K562 (cell line): ENCODE measurements around the gene LENG8. TPM values are rescaled to one million over a fixed set of nuclear protein-coding genes. Genes with fewer than 3 reads are reported as not detected.

Experiments used
- CEBPG ChIP-seq, 3 experiments: fragments of 200-800 bp in 1 of 3; sonication (Bioruptor generic) in 1 of 3; sonication (generic) in 1 of 3; formaldehyde crosslinking in 1 of 3; IDR thresholded peaks in 2 of 3; conservative IDR thresholded peaks in 1 of 3; 2 replicates each; pipeline versions ENCODE4 v1.6.1 to v1.8.0; 2016 to 2022; ENCODE audit warnings: missing compliant biosample characterization in 2 of 3, missing genetic modification characterization in 2 of 3, mild to moderate bottlenecking in 1 of 3, missing genetic modification reagents in 1 of 3
- FOXM1 ChIP-seq, 2 experiments: fragments of 450-650 bp in 1 of 2; sonication (generic) in 1 of 2; formaldehyde crosslinking in 1 of 2; IDR thresholded peaks; 2 replicates each; pipeline versions ENCODE4 v1.6.1 to v1.9.0; 2017 to 2022; ENCODE audit warnings: low read depth in 2 of 2, mild to moderate bottlenecking in 2 of 2, missing genetic modification reagents in 1 of 2, moderate library complexity in 1 of 2
- FOXP1 ChIP-seq: sonication (generic); formaldehyde crosslinking; IDR thresholded peaks from 2 replicates; pipeline ENCODE4 v1.8.0; 2022; ENCODE audit warnings: mild to moderate bottlenecking, missing genetic modification reagents
- HMG20B ChIP-seq: fragments of 250-450 bp; sonication (Bioruptor Pico); IDR thresholded peaks from 2 replicates; pipeline ENCODE4 v1.5.0; 2021; ENCODE audit warnings: mild to moderate bottlenecking
- KAT2B ChIP-seq: IDR thresholded peaks from one replicate; pipeline ENCODE4 v1.6.1; 2012; ENCODE audit warnings: low read depth, mild to moderate bottlenecking, control low read depth, inconsistent platforms, low read length, moderate library complexity
- KLF1 ChIP-seq: fragments of 450-650 bp; IDR thresholded peaks from 2 replicates; pipeline ENCODE4 v1.6.1; 2016; ENCODE audit warnings: missing genetic modification characterization, missing compliant biosample characterization
- L3MBTL2 ChIP-seq: fragments of 450-650 bp; IDR thresholded peaks from 2 replicates; pipeline ENCODE4 v1.6.1; 2016; ENCODE audit warnings: mild to moderate bottlenecking, moderate library complexity
- NFE2L1 ChIP-seq: fragments of 450-650 bp; IDR thresholded peaks from 2 replicates; pipeline ENCODE4 v1.6.1; 2016; ENCODE audit warnings: missing genetic modification characterization, low read depth, mild to moderate bottlenecking, missing compliant biosample characterization, moderate library complexity, borderline replicate concordance
- PCBP2 ChIP-seq: fragments of 200-400 bp; formaldehyde crosslinking; IDR thresholded peaks from 2 replicates; pipeline ENCODE4 v1.6.1; 2018; ENCODE audit warnings: low read length, low read depth, mild to moderate bottlenecking, moderate library complexity; ENCODE audit not compliant: poor library complexity, severe bottlenecking
- ZNF699 ChIP-seq: fragments of 250-450 bp; sonication (Bioruptor Pico); IDR thresholded peaks from 2 replicates; pipeline ENCODE4 v1.8.0; 2021; ENCODE audit warnings: mild to moderate bottlenecking, moderate library complexity; ENCODE audit not compliant: insufficient replicate concordance
- polyA plus RNA-seq, 8 experiments: library from polyadenylated mRNA; depleted of rRNA in 4 of 8; stranded (reverse) in 5 of 8; unstranded in 3 of 8; fragments of >200 nt; fragmentation: Nextera tagmentation in 2 of 8; fragmentation: Illumina TruSeq in 1 of 8; extraction: Ambion mirVana in 2 of 8; extraction: Trizol in 1 of 8; gene quantifications; 2 replicates each; pipeline versions ENCODE4 v1.2.1 to v1.2.3, GENCODE V29; 2011 to 2014; ENCODE audit warnings: inconsistent platforms in 1 of 8, missing spikeins in 1 of 8
- total RNA-seq, 7 experiments: library from RNA; depleted of rRNA in 6 of 7; stranded (reverse); fragments of >200 nt in 6 of 7; fragmentation: Illumina TruSeq in 2 of 7; extraction: Trizol in 2 of 7; gene quantifications; 2 replicates each; pipeline versions ENCODE4 v1.2.1 to v1.2.3, GENCODE V29; 2011 to 2021; ENCODE audit warnings: low replicate concordance in 1 of 7
- TF ChIP-seq, protein P1 (sequence below): fragments of 450-650 bp; IDR thresholded peaks from 2 replicates; pipeline ENCODE4 v1.6.1; 2016; ENCODE audit warnings: mild to moderate bottlenecking, moderate library complexity
- TF ChIP-seq, protein P2 (sequence below), 2 experiments: fragments of 200-800 bp in 1 of 2; sonication (Bioruptor generic) in 1 of 2; sonication (generic) in 1 of 2; formaldehyde crosslinking in 1 of 2; IDR thresholded peaks in 1 of 2; conservative IDR thresholded peaks in 1 of 2; 2 replicates each; pipeline versions ENCODE4 v1.5.0 to v1.6.1; 2016 to 2020; ENCODE audit warnings: missing compliant biosample characterization in 1 of 2, missing genetic modification characterization in 1 of 2, missing genetic modification reagents in 1 of 2

The LENG8 gene
- total and polyA plus RNA-seq, 9 of the 15 experiments (the other 6 are each of a cell fraction or from before 2014, with no cell fraction given), result 0.74 to 146 (median 28.1) TPM

DNA sequence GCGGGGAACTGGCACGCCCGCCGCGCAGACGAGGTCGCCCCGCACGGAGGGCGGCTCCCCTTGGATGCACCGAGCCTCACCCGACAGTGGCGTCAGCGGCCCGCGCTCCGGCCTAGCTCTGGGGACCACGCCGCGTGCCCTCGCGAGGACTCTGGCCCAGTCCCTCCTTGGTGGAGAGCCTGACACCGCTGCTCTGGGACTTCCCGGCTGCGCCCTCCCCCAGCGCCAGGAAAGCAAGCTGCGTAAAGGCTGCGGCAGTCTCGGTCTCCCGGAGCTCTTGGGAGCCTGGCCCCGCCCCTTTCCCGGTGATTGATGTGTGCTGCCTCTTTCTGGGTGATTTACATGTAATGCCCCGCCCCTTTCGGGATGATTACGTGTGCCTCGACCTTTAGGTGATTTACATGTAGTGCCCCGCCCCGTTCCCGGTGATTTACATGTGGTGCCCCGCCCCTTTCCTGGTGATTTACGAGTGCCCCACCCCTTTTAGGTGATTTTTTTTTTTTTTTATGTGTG lies 14.6 kb downstream of the LENG8 start, which contains the start of gene LENG9 (continued):
- TF ChIP-seq, protein P1, sequence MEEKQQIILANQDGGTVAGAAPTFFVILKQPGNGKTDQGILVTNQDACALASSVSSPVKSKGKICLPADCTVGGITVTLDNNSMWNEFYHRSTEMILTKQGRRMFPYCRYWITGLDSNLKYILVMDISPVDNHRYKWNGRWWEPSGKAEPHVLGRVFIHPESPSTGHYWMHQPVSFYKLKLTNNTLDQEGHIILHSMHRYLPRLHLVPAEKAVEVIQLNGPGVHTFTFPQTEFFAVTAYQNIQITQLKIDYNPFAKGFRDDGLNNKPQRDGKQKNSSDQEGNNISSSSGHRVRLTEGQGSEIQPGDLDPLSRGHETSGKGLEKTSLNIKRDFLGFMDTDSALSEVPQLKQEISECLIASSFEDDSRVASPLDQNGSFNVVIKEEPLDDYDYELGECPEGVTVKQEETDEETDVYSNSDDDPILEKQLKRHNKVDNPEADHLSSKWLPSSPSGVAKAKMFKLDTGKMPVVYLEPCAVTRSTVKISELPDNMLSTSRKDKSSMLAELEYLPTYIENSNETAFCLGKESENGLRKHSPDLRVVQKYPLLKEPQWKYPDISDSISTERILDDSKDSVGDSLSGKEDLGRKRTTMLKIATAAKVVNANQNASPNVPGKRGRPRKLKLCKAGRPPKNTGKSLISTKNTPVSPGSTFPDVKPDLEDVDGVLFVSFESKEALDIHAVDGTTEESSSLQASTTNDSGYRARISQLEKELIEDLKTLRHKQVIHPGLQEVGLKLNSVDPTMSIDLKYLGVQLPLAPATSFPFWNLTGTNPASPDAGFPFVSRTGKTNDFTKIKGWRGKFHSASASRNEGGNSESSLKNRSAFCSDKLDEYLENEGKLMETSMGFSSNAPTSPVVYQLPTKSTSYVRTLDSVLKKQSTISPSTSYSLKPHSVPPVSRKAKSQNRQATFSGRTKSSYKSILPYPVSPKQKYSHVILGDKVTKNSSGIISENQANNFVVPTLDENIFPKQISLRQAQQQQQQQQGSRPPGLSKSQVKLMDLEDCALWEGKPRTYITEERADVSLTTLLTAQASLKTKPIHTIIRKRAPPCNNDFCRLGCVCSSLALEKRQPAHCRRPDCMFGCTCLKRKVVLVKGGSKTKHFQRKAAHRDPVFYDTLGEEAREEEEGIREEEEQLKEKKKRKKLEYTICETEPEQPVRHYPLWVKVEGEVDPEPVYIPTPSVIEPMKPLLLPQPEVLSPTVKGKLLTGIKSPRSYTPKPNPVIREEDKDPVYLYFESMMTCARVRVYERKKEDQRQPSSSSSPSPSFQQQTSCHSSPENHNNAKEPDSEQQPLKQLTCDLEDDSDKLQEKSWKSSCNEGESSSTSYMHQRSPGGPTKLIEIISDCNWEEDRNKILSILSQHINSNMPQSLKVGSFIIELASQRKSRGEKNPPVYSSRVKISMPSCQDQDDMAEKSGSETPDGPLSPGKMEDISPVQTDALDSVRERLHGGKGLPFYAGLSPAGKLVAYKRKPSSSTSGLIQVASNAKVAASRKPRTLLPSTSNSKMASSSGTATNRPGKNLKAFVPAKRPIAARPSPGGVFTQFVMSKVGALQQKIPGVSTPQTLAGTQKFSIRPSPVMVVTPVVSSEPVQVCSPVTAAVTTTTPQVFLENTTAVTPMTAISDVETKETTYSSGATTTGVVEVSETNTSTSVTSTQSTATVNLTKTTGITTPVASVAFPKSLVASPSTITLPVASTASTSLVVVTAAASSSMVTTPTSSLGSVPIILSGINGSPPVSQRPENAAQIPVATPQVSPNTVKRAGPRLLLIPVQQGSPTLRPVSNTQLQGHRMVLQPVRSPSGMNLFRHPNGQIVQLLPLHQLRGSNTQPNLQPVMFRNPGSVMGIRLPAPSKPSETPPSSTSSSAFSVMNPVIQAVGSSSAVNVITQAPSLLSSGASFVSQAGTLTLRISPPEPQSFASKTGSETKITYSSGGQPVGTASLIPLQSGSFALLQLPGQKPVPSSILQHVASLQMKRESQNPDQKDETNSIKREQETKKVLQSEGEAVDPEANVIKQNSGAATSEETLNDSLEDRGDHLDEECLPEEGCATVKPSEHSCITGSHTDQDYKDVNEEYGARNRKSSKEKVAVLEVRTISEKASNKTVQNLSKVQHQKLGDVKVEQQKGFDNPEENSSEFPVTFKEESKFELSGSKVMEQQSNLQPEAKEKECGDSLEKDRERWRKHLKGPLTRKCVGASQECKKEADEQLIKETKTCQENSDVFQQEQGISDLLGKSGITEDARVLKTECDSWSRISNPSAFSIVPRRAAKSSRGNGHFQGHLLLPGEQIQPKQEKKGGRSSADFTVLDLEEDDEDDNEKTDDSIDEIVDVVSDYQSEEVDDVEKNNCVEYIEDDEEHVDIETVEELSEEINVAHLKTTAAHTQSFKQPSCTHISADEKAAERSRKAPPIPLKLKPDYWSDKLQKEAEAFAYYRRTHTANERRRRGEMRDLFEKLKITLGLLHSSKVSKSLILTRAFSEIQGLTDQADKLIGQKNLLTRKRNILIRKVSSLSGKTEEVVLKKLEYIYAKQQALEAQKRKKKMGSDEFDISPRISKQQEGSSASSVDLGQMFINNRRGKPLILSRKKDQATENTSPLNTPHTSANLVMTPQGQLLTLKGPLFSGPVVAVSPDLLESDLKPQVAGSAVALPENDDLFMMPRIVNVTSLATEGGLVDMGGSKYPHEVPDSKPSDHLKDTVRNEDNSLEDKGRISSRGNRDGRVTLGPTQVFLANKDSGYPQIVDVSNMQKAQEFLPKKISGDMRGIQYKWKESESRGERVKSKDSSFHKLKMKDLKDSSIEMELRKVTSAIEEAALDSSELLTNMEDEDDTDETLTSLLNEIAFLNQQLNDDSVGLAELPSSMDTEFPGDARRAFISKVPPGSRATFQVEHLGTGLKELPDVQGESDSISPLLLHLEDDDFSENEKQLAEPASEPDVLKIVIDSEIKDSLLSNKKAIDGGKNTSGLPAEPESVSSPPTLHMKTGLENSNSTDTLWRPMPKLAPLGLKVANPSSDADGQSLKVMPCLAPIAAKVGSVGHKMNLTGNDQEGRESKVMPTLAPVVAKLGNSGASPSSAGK, result peak; percentile 82
- TF ChIP-seq NFE2L1 (tag), result no peak
- TF ChIP-seq, protein P2, sequence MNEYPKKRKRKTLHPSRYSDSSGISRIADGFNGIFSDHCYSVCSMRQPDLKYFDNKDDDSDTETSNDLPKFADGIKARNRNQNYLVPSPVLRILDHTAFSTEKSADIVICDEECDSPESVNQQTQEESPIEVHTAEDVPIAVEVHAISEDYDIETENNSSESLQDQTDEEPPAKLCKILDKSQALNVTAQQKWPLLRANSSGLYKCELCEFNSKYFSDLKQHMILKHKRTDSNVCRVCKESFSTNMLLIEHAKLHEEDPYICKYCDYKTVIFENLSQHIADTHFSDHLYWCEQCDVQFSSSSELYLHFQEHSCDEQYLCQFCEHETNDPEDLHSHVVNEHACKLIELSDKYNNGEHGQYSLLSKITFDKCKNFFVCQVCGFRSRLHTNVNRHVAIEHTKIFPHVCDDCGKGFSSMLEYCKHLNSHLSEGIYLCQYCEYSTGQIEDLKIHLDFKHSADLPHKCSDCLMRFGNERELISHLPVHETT (CRISPR knock-in tag; conservative IDR thresholded peaks at IDR 0.05 in 1 of 2, IDR thresholded peaks at IDR 0.05 in 1 of 2), result peak in 1 of 2 experiments; percentile 78; a peak in 2 of 4 replicates
- no peak for TF ChIP-seq FOXM1 (IDR thresholded peaks at IDR 0.05; ENCODE audit: low read depth)
- TF ChIP-seq FOXM1 (CRISPR knock-in tag; IDR thresholded peaks at IDR 0.05; ENCODE audit: low read depth), result peak; percentile 28; the same call in 1 of the 2 replicates
- TF ChIP-seq L3MBTL2, result peak; percentile 90
- TF ChIP-seq HMG20B (CRISPR knock-in tag), result no peak
- no peak for TF ChIP-seq KAT2B
- peak; percentile 70; the same call in 1 of the 2 replicates for TF ChIP-seq FOXP1 (CRISPR knock-in tag)
- TF ChIP-seq PCBP2, result no peak
- TF ChIP-seq CEBPG (CRISPR knock-in tag; IDR thresholded peaks at IDR 0.05), result peak; percentile 29; the same call in 1 of the 2 replicates
- no peak for TF ChIP-seq CEBPG (tag; conservative IDR thresholded peaks at IDR 0.05 in 1 of 2, IDR thresholded peaks at IDR 0.05 in 1 of 2)
- TF ChIP-seq ZNF699 (CRISPR knock-in tag), result no peak
- no peak for TF ChIP-seq KLF1
